HL-60/S4 treated with phorbol 12-myristate 13-acetate at 8.2 ng/mL for 4 days and 3 days (cell line): Measurements from ENCODE around the gene SIGLEC6.

Experiments
- in situ Hi-C: fragments of 300-500 bp; cut with MboI; formaldehyde crosslinking; loops from 2 replicates; pipeline ENCODE4 v1.15.0; 2022; ENCODE audit warnings: low sequenced_read_pairs

SIGLEC6 gene

GRCh38 chr19:51531349-51532315 is at the start of gene SIGLEC6:
Gene SIGLEC6, minus strand, starts transcription at chr19:51531670. Its CDS starts 22 bp downstream, at chr19:51531648.
- in situ Hi-C loops, result no loop called here

- in situ Hi-C loops, result no loop called here
Measured at GRCh38 chr19:51576850-51577249, 45.4 kb upstream of the SIGLEC6 start.

- in situ Hi-C loops, result no loop called here
Measured at GRCh38 chr19:51573331-51573730, 41.9 kb upstream of the SIGLEC6 start.

GRCh38 chr19:51572908-51573307 is 41.4 kb upstream of the SIGLEC6 start:
- in situ Hi-C loops, result no loop called here

GRCh38 chr19:51572410-51572809 is 40.9 kb upstream of the SIGLEC6 start:
- in situ Hi-C loops, result no loop called here

- in situ Hi-C loops, result no loop called here
Measured at GRCh38 chr19:51571599-51571998, 40.1 kb upstream of the SIGLEC6 start.

- in situ Hi-C loops, result no loop called here
Measured at GRCh38 chr19:51570962-51571575, 39.6 kb upstream of the SIGLEC6 start, which contains the start of gene ZNF175. Gene ZNF175, plus strand, starts transcription at chr19:51571283. Its CDS starts 2,047 bp downstream, at chr19:51573330.

- in situ Hi-C loops, result no loop called here
Measured at GRCh38 chr19:51568456-51568855, 37.0 kb upstream of the SIGLEC6 start.

- in situ Hi-C loops, result no loop called here
Measured at GRCh38 chr19:51567583-51567982, 36.1 kb upstream of the SIGLEC6 start.

- in situ Hi-C loops, result no loop called here
Measured at GRCh38 chr19:51566489-51567100, 35.1 kb upstream of the SIGLEC6 start.

GRCh38 chr19:51565583-51565982 is 34.1 kb upstream of the SIGLEC6 start:
- in situ Hi-C loops, result no loop called here

GRCh38 chr19:51564791-51565190 is 33.3 kb upstream of the SIGLEC6 start:
- in situ Hi-C loops, result no loop called here

GRCh38 chr19:51560339-51560738 is 28.9 kb upstream of the SIGLEC6 start:
- in situ Hi-C loops, result no loop called here

GRCh38 chr19:51559240-51559639 is 27.8 kb upstream of the SIGLEC6 start:
- in situ Hi-C loops, result no loop called here

- in situ Hi-C loops, result no loop called here
Measured at GRCh38 chr19:51552996-51553725, 21.7 kb upstream of the SIGLEC6 start.

GRCh38 chr19:51552608-51552995 is 21.1 kb upstream of the SIGLEC6 start:
- in situ Hi-C loops, result no loop called here

GRCh38 chr19:51551673-51552432 is 20.4 kb upstream of the SIGLEC6 start:
- in situ Hi-C loops, result no loop called here

GRCh38 chr19:51550848-51551672 is 19.6 kb upstream of the SIGLEC6 start:
- in situ Hi-C loops, result no loop called here
